Astrocyte (in vitro differentiated cells and primary cell): ENCODE results near the gene HOXD9.

ENCODE experiments used
- CTCF ChIP-seq: IDR thresholded peaks from 2 replicates; pipeline ENCODE4 v1.5.1; 2011; ENCODE audit warnings: low read depth, mild to moderate bottlenecking, inconsistent platforms, low read length, moderate library complexity; ENCODE audit not compliant: insufficient read depth
- EZH2 ChIP-seq: IDR thresholded peaks from 2 replicates; pipeline ENCODE4 v1.6.1; 2012; ENCODE audit warnings: mild to moderate bottlenecking, low read length, inconsistent platforms; ENCODE audit not compliant: insufficient read depth

GRCh38 chr2:176103742-176104315, 18.7 kb upstream of the HOXD9 start:
- TF ChIP-seq CTCF, result no peak
- TF ChIP-seq EZH2, result peak; percentile 17
